Heart left ventricle (tissue), 16 donors: ENCODE results near the gene CCDC121. TPM values are rescaled to one million over a fixed set of nuclear protein-coding genes. Genes with fewer than 3 reads are reported as not detected.

ENCODE experiments used
- ATAC-seq, 4 donors: fragments of 200-7000 bp; cut with Tn5 transposase; one replicate each; pipeline ENCODE4 v1.9.1; 2020 to 2022; ENCODE audit warnings: moderate library complexity in 4 of 4, mild to moderate bottlenecking in 3 of 4, moderate number of reproducible peaks in 1 of 4
- DNase-seq, 5 donors: peaks; one replicate each; pipeline ENCODE4 v3.0.0-alpha.2; 2020
- H3K27ac ChIP-seq, 12 donors: fragments of 200-600 bp; sonication (generic) in 4 of 12; one replicate each; pipeline versions ENCODE4 v1.5.0 to v1.8.0; 2016 to 2022; ENCODE audit warnings: mild to moderate bottlenecking in 2 of 12
- H3K27me3 ChIP-seq, 9 donors: fragments of 200-600 bp; sonication (generic) in 2 of 9; one replicate each; pipeline versions ENCODE4 v1.5.1 to v1.8.0; 2016 to 2022; ENCODE audit warnings: mild to moderate bottlenecking in 3 of 9
- H3K36me3 ChIP-seq, 9 donors: fragments of 200-600 bp; sonication (generic) in 2 of 9; one replicate each; pipeline versions ENCODE4 v1.5.0 to v1.8.0; 2018 to 2022; ENCODE audit warnings: mild to moderate bottlenecking in 2 of 9
- H3K4me1 ChIP-seq, 12 donors: fragments of 200-600 bp; sonication (generic) in 4 of 12; one replicate each; pipeline versions ENCODE4 v1.5.0 to v1.8.0; 2016 to 2022; ENCODE audit warnings: mild to moderate bottlenecking in 3 of 12
- H3K4me3 ChIP-seq, 12 donors: fragments of 200-600 bp; sonication (generic) in 4 of 12; one replicate each; pipeline versions ENCODE4 v1.5.0 to v1.8.0; 2017 to 2022; ENCODE audit warnings: mild to moderate bottlenecking in 9 of 12, moderate library complexity in 4 of 12
- H3K9me3 ChIP-seq, 12 donors: fragments of 200-600 bp; sonication (generic) in 4 of 12; one replicate each; pipeline versions ENCODE4 v1.5.0 to v1.8.0; 2016 to 2022; ENCODE audit warnings: mild to moderate bottlenecking in 1 of 12
- CTCF ChIP-seq, 12 donors: fragments of 200-600 bp; sonication (generic) in 4 of 12; IDR thresholded peaks; one replicate each; pipeline versions ENCODE4 v1.5.0 to v1.8.0; 2018 to 2022; ENCODE audit warnings: antibody characterized with exemption in 12 of 12, mild to moderate bottlenecking in 5 of 12
- POLR2A ChIP-seq, 2 donors: fragments of 450-650 bp; IDR thresholded peaks; one replicate each; pipeline ENCODE4 v1.6.1; 2017; ENCODE audit warnings: antibody characterized with exemption in 2 of 2, mild to moderate bottlenecking in 2 of 2, moderate library complexity in 2 of 2
- WGBS, 4 donors: extraction: QIAGEN DNeasy Blood & Tissue Kit in 2 of 4; methylation state at CpG; one replicate each; pipeline versions ENCODE4 v1.1.5 to v1.1.7; 2013 to 2018; 5-methylcytosine and 5-hydroxymethylcytosine counted together
- intact Hi-C, 10 donors: fragments of 100-400 bp; cut with DNase I; formaldehyde crosslinking; loops; one replicate each; pipeline versions ENCODE4 v1.11.1 to v1.14.2; 2022
- polyA plus RNA-seq, 2 donors: library from polyadenylated mRNA; stranded (reverse); fragments of 200-250 nt; gene quantifications; one replicate each; pipeline ENCODE4 v1.2.3, GENCODE V29; 2013
- total RNA-seq, 9 donors: library from RNA; depleted of rRNA in 2 of 9; stranded (reverse); fragments of >200 nt in 2 of 9; fragmentation: NEBNext Ultra II Directional in 3 of 9; extraction: Animal tissue kit (Norgen Biotek cat#: 25700) in 3 of 9; gene quantifications; one replicate each; pipeline versions ENCODE4 v1.1.0 to v1.2.4, GENCODE V29; 2016 to 2023
- donor health status: ischemic (EF 13 %, LVEDD 7.1; RV severe dilation, severe dysfunction).
- donor health status: healthy with polysubstance abuse.
- donor health status: DM: no; HTN: yes; CAD: no.
- donor health status: DM: no; HTN: no; CAD: no.
- donor health status: ischemic (EF 25% LVEDD 6.9; RV normal size, moderate dysfunction).
- donor health status: ischemic (EF 25% LVEDD 5.7; RV mildly dilated, moderate dysfunction).
- donor health status: healthy.
- donor health status: DM: yes; HTN: yes; CAD: no.
- donor health status: ischemic (EF 35%, LVEDD 5.7; RV mildly dilated, moderate dysfunction).
- donor health status: nonischemic (EF 11% LVEDD 7.7; RV severe dilation, severe dysfunction).
- donor health status: DM: yes; HTN: yes; CAD: no.
- donor health status: PGD.
- donor health status: ischemic (EF 29% LVEDD 5.4; RV normal size, mild dysfunction).
- donor health status: nonischemic (EF 23%, LVEDD 6.1; RV moderate dilation, normal function).

Gene CCDC121
- total and polyA plus RNA-seq, 11 donors, result 2.5 to 7.7 (median 5.4) TPM

DNA sequence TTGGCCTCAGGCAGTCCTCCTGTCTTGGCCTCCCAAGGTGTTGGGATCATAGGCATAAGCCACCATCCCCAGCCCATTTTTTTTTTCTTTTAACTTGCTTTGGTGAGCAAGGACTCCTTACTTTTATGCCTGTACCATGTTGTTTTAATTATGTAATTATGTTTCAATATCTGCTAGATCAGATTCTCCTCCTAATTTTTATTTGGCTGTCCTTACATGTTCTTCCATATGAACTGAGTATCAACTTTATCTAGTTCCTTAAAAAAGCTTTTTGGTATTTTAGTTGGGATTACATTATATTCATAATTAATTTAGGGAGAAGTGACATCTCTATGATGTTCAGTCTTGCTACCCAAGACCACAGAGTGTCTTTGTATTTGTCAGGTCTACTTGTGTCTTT is 16.4 kb upstream of the CCDC121 start:
- no peaks in the 10 kb centered on the region for H3K9me3 ChIP-seq
- H3K27me3 ChIP-seq, result no peaks in the 10 kb centered on the region
- TF ChIP-seq POLR2A (IDR thresholded peaks at IDR 0.05) (no peak), CTCF (IDR thresholded peaks at IDR 0.05) (no peak)
- H3K4me1 ChIP-seq, result no peaks in the 10 kb centered on the region
- no peak overlapping the region for H3K4me3 ChIP-seq
- DNase-seq (no peak), ATAC-seq (no peak)
- no peak overlapping the region for H3K27ac ChIP-seq
- intact Hi-C loops, result no loop called here
- peaks cover 0 to 100% (median 92%) of the 10 kb centered on the region in 9 donors for H3K36me3 ChIP-seq

GRCh38 chr2:27640722-27641245 is 12.0 kb upstream of the CCDC121 start:
- Histone ChIP-seq H3K36me3 (peaks cover 0 to 100% (median 93%) of the 10 kb centered on the region in 9 donors), H3K9me3 (no peaks in the 10 kb centered on the region), H3K27ac (no peak overlapping the region), H3K4me3 (no peak overlapping the region), H3K27me3 (no peaks in the 10 kb centered on the region), H3K4me1 (no peaks in the 10 kb centered on the region)
- TF ChIP-seq POLR2A (IDR thresholded peaks at IDR 0.05) (no peak), CTCF (IDR thresholded peaks at IDR 0.05) (no peak)
- DNase-seq (no peak), ATAC-seq (no peak)
- intact Hi-C loops, result no loop called here
- 75 to 86% (median 83%) methylated on average over 2 of the region's 2 CpGs for WGBS, 4 donors

- WGBS, 4 donors, result 58 to 83% (median 79%) methylated on average over 3 of the region's 3 CpGs
Observed at GRCh38 chr2:27638709-27639108, 9.9 kb upstream of the CCDC121 start.

GRCh38 chr2:27638037-27638637 is 9.3 kb upstream of the CCDC121 start:
- TF ChIP-seq POLR2A (IDR thresholded peaks at IDR 0.05), result no peak
- no peak for TF ChIP-seq CTCF (IDR thresholded peaks at IDR 0.05)
- no peaks in the 10 kb centered on the region for H3K27me3 ChIP-seq
- ATAC-seq (no peak), DNase-seq (no peak)
- H3K27ac ChIP-seq, result no peak overlapping the region
- WGBS, 4 donors, result 94 to 95% (median 95%) methylated on average over 3 of the region's 3 CpGs
- no peak overlapping the region for H3K4me3 ChIP-seq
- peaks cover 0 to 100% (median 97%) of the 10 kb centered on the region in 9 donors for H3K36me3 ChIP-seq
- H3K9me3 ChIP-seq, result no peaks in the 10 kb centered on the region
- intact Hi-C loops, result no loop called here
- H3K4me1 ChIP-seq, result no peaks in the 10 kb centered on the region

More at GRCh38 chr2:27638709-27639108, 9.9 kb upstream of the CCDC121 start:
- DNase-seq (no peak), ATAC-seq (no peak)
- Histone ChIP-seq H3K9me3 (no peaks in the 10 kb centered on the region), H3K27ac (no peak overlapping the region), H3K4me1 (no peaks in the 10 kb centered on the region), H3K27me3 (no peaks in the 10 kb centered on the region), H3K4me3 (no peak overlapping the region), H3K36me3 (peaks cover 0 to 100% (median 97%) of the 10 kb centered on the region in 9 donors)
- TF ChIP-seq POLR2A (IDR thresholded peaks at IDR 0.05) (no peak), CTCF (IDR thresholded peaks at IDR 0.05) (no peak)
- intact Hi-C loops, result no loop called here
